ENCODE measurements around the gene ADCY3. TPM values are rescaled to one million over a fixed set of nuclear protein-coding genes. Genes with fewer than 3 reads are reported as not detected.

Gene ADCY3
- total and polyA plus RNA-seq, 10 of the 15 experiments (the other 5 are each of a cell fraction or from before 2014, with no cell fraction given): 2.8 to 102 (median 50.4) TPM

DNA sequence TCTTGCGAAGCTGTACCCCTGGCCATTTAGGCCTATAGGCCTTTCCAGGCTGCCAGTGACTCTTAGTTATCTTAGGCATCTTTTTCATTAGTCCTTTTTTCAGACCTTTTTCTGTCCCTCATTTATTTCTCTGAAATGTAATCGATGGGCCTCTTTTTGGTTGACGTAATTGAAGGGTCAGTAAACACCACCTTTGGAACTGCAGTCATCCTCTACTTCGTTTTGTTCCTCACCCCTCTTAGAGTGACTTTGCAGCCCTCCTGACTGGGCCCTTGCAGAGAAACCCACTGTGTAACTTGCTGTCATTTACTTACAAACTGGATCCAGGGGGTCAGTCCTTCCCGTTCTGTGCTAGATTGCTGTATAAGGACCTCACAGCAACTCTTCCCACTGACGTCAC is 103.6 kb downstream of the ADCY3 start:
- no TSS peak for BruUV-seq (replicated peaks)
- 93% methylated on average over 6 of the region's 6 CpGs for WGBS (ENCODE audit: insufficient coverage, insufficient replicate concordance, low lambda C conversion rate, missing lambda C conversion rate)
- no peaks in the 10 kb centered on the region for H3K4me1 ChIP-seq (ENCODE audit: control insufficient read depth, insufficient read depth, low read length)
- intact Hi-C loops (cut with micrococcal nuclease; ENCODE audit: unreplicated experiment) (no loop called here), in situ Hi-C loops (cut with MboI) (no loop called here)
- FAIRE-seq: no peak
- no peak overlapping the region for H2AFZ ChIP-seq (ENCODE audit: control insufficient read depth, low read depth, low read length)
- no peak overlapping the region for H3K27ac ChIP-seq (ENCODE audit: control insufficient read depth, insufficient read depth)
- no peak for TF ChIP-seq ZNF384 (IDR thresholded peaks at IDR 0.05; ENCODE audit: borderline replicate concordance, low read depth, low read length)
- TF ChIP-seq, protein P1, sequence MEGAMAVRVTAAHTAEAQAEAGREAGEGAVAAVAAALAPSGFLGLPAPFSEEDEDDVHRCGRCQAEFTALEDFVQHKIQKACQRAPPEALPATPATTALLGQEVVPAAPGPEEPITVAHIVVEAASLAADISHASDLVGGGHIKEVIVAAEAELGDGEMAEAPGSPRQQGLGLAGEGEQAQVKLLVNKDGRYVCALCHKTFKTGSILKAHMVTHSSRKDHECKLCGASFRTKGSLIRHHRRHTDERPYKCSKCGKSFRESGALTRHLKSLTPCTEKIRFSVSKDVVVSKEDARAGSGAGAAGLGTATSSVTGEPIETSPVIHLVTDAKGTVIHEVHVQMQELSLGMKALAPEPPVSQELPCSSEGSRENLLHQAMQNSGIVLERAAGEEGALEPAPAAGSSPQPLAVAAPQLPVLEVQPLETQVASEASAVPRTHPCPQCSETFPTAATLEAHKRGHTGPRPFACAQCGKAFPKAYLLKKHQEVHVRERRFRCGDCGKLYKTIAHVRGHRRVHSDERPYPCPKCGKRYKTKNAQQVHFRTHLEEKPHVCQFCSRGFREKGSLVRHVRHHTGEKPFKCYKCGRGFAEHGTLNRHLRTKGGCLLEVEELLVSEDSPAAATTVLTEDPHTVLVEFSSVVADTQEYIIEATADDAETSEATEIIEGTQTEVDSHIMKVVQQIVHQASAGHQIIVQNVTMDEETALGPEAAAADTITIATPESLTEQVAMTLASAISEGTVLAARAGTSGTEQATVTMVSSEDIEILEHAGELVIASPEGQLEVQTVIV (IDR thresholded peaks at IDR 0.05; ENCODE audit: borderline replicate concordance, partially characterized antibody): no peak
- TF ChIP-seq, protein P2, sequence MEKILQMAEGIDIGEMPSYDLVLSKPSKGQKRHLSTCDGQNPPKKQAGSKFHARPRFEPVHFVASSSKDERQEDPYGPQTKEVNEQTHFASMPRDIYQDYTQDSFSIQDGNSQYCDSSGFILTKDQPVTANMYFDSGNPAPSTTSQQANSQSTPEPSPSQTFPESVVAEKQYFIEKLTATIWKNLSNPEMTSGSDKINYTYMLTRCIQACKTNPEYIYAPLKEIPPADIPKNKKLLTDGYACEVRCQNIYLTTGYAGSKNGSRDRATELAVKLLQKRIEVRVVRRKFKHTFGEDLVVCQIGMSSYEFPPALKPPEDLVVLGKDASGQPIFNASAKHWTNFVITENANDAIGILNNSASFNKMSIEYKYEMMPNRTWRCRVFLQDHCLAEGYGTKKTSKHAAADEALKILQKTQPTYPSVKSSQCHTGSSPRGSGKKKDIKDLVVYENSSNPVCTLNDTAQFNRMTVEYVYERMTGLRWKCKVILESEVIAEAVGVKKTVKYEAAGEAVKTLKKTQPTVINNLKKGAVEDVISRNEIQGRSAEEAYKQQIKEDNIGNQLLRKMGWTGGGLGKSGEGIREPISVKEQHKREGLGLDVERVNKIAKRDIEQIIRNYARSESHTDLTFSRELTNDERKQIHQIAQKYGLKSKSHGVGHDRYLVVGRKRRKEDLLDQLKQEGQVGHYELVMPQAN (conservative IDR thresholded peaks at IDR 0.05): no peak
- no peak for TF ChIP-seq HDAC2 (IDR thresholded peaks at IDR 0.05)
- TF ChIP-seq STAT3 (IDR thresholded peaks at IDR 0.05; ENCODE audit: low read depth, low read length): no peak
- no peak for TF ChIP-seq YBX1 (IDR thresholded peaks at IDR 0.05)
- TF ChIP-seq MTA2 (IDR thresholded peaks at IDR 0.05; ENCODE audit: low read depth): no peak
- no peak for TF ChIP-seq NFYB (IDR thresholded peaks at IDR 0.05; ENCODE audit: insufficient read depth, low read depth, low read length)
- TF ChIP-seq RB1 (IDR thresholded peaks at IDR 0.05; ENCODE audit: borderline replicate concordance): no peak
- no peaks in the 10 kb centered on the region for H4K20me1 ChIP-seq (ENCODE audit: control insufficient read depth, insufficient read depth)
- SMC1A ChIA-PET (ENCODE audit: uncharacterized antibody, unreplicated experiment): interaction anchor here (0.7 to 1.8 kb wide), 2 partner anchors 204 to 394 kb away, joined by 3 to 7 read pairs; no protein-coding TSS in a partner anchor
- no peak overlapping the region for H3K4me2 ChIP-seq (ENCODE audit: control insufficient read depth, insufficient read depth)
- H3K9ac ChIP-seq (ENCODE audit: control insufficient read depth, insufficient read depth, low read length): no peak overlapping the region
- H3K36me3 ChIP-seq (ENCODE audit: control insufficient read depth in 2 of 2, insufficient read depth in 2 of 2, low read length in 1 of 2): peaks cover 30 to 34% of the 10 kb centered on the region in 2 experiments
- H3K27me3 ChIP-seq (replicated peaks in 1 of 2; ENCODE audit: control insufficient read depth in 2 of 2, insufficient read depth in 2 of 2, low read length in 1 of 2): no peaks in the 10 kb centered on the region
- no peaks in the 10 kb centered on the region for H3K9me3 ChIP-seq (replicated peaks; ENCODE audit: control insufficient read depth, insufficient read depth, low read length)
- peaks cover 5% of the 10 kb centered on the region for H3K79me2 ChIP-seq (ENCODE audit: control insufficient read depth, insufficient read depth, low read length)
- POLR2A ChIA-PET: no interaction called here
- CTCF ChIA-PET: interaction anchor here (0.8 kb wide), 1 partner anchor 404 kb away, joined by 3 read pairs; no protein-coding TSS in a partner anchor
- no peak for ATAC-seq
- RAD21 ChIA-PET (ENCODE audit: unreplicated experiment): no interaction called here
- no peak overlapping the region for H3K4me3 ChIP-seq
- no peak for DNase-seq (ENCODE audit: low read depth, low spot score)
